Urinary bladder (tissue), 4 donors: ENCODE data around the gene IMPA2. TPM values are rescaled to one million over a fixed set of nuclear protein-coding genes. Genes with fewer than 3 reads are reported as not detected.
A peak's percentile ranks its signal among the peaks of the same experiment; 100 is the strongest.
"Not testable (repeated sequence)": the region's sequence is repeated elsewhere in the genome, so short reads cannot be mapped to it uniquely, and the experiment has no call there.

Experiments used
- DNase-seq: peaks from one replicate; pipeline ENCODE4 v3.0.0-alpha.2; 2015; ENCODE audit errors: extremely low spot score
- H3K27ac ChIP-seq: one replicate; pipeline ENCODE4 v1.5.1; 2013; ENCODE audit warnings: low read depth, mild to moderate bottlenecking, moderate library complexity
- H3K36me3 ChIP-seq: one replicate; pipeline ENCODE4 v1.6.1; 2013; ENCODE audit warnings: mild to moderate bottlenecking, moderate library complexity; ENCODE audit not compliant: insufficient read depth
- H3K4me1 ChIP-seq: one replicate; pipeline ENCODE4 v1.6.1; 2013; ENCODE audit warnings: mild to moderate bottlenecking, moderate library complexity; ENCODE audit not compliant: insufficient read depth
- H3K4me3 ChIP-seq: one replicate; pipeline ENCODE4 v1.5.1; 2013; ENCODE audit warnings: low read depth, low read length
- WGBS: extraction: QIAGEN DNeasy Blood & Tissue Kit; methylation state at CpG from one replicate; pipeline ENCODE4 v1.1.7; 2013; 5-methylcytosine and 5-hydroxymethylcytosine counted together
- polyA plus RNA-seq: library from polyadenylated mRNA; stranded (reverse); fragments of 200-250 nt; gene quantifications from one replicate; pipeline ENCODE4 v1.2.3, GENCODE V29; 2013
- total RNA-seq: library from RNA; depleted of rRNA; stranded (reverse); fragments of >200 nt; gene quantifications from one replicate; pipeline ENCODE4 v1.2.3, GENCODE V29; 2014
- donor health status: healthy with polysubstance abuse.
- donor health status: healthy.

The IMPA2 gene
- total and polyA plus RNA-seq, 2 donors: 38.2 to 111 TPM

- no peak for DNase-seq
- Histone ChIP-seq H3K27ac (no peak overlapping the region), H3K36me3 (no peaks in the 10 kb centered on the region), H3K4me1 (no peaks in the 10 kb centered on the region), H3K4me3 (peak overlapping the region; percentile 35)
- WGBS: 1% methylated on average over 74 of the region's 74 CpGs
Observed at GRCh38 chr18:12038639-12039539, 57.6 kb downstream of the IMPA2 start.

- not testable (repeated sequence) for H3K4me1 ChIP-seq, H3K27ac ChIP-seq, H3K4me3 ChIP-seq, DNase-seq, H3K36me3 ChIP-seq
- WGBS: 71% methylated on average over 6 of the region's 6 CpGs
Observed at GRCh38 chr18:12039540-12039930, 58.2 kb downstream of the IMPA2 start.

GRCh38 chr18:12041561-12041960 lies 60.3 kb downstream of the IMPA2 start:
- Histone ChIP-seq H3K36me3 (no peaks in the 10 kb centered on the region), H3K27ac (no peak overlapping the region), H3K4me3 (no peak overlapping the region), H3K4me1 (no peaks in the 10 kb centered on the region)
- no peak for DNase-seq
- 51% methylated on average over 5 of the region's 5 CpGs for WGBS

- no peak overlapping the region for H3K4me3 ChIP-seq
- WGBS: 74% methylated on average over 7 of the region's 7 CpGs
- no peaks in the 10 kb centered on the region for H3K4me1 ChIP-seq
- DNase-seq: no peak
- H3K27ac ChIP-seq: no peak overlapping the region
- H3K36me3 ChIP-seq: no peaks in the 10 kb centered on the region
Observed at GRCh38 chr18:12043811-12044210, 62.5 kb downstream of the IMPA2 start.

- Histone ChIP-seq H3K4me1 (no peaks in the 10 kb centered on the region), H3K4me3 (no peak overlapping the region), H3K36me3 (no peaks in the 10 kb centered on the region), H3K27ac (no peak overlapping the region)
- no peak for DNase-seq
- 70% methylated on average over 5 of the region's 5 CpGs for WGBS
Observed at GRCh38 chr18:12044591-12044990, 63.3 kb downstream of the IMPA2 start.

- 81% methylated on average over 15 of the region's 15 CpGs for WGBS
- no peak for DNase-seq
- H3K4me1 ChIP-seq: no peaks in the 10 kb centered on the region
Observed at GRCh38 chr18:12046046-12046750, 64.9 kb downstream of the IMPA2 start.

GRCh38 chr18:12046751-12047335 lies 65.5 kb downstream of the IMPA2 start:
- 86% methylated on average over 12 of the region's 12 CpGs for WGBS
- no peak for DNase-seq
- H3K36me3 ChIP-seq: no peaks in the 10 kb centered on the region
- no peak overlapping the region for H3K27ac ChIP-seq
- no peak overlapping the region for H3K4me3 ChIP-seq
- H3K4me1 ChIP-seq: no peaks in the 10 kb centered on the region

More at GRCh38 chr18:12046046-12046750, 64.9 kb downstream of the IMPA2 start:
- Histone ChIP-seq H3K4me3 (no peak overlapping the region), H3K36me3 (no peaks in the 10 kb centered on the region), H3K27ac (no peak overlapping the region)

- Histone ChIP-seq H3K36me3 (no peaks in the 10 kb centered on the region), H3K4me3 (no peak overlapping the region), H3K27ac (no peak overlapping the region), H3K4me1 (no peaks in the 10 kb centered on the region)
- no peak for DNase-seq
- WGBS: 91% methylated on average over 20 of the region's 20 CpGs
Observed at GRCh38 chr18:12048010-12048826, 66.9 kb downstream of the IMPA2 start.

GRCh38 chr18:12048827-12049175 lies 67.5 kb downstream of the IMPA2 start:
- 72% methylated on average over 2 of the region's 2 CpGs for WGBS
- H3K4me1 ChIP-seq: no peaks in the 10 kb centered on the region
- no peak overlapping the region for H3K27ac ChIP-seq
- no peak overlapping the region for H3K4me3 ChIP-seq
- no peaks in the 10 kb centered on the region for H3K36me3 ChIP-seq
- no peak for DNase-seq

GRCh38 chr18:12049978-12050811 lies 68.9 kb downstream of the IMPA2 start:
- Histone ChIP-seq H3K4me3 (no peak overlapping the region), H3K36me3 (no peaks in the 10 kb centered on the region), H3K4me1 (no peaks in the 10 kb centered on the region), H3K27ac (no peak overlapping the region)
- whole genome bisulfite sequencing: 67% methylated on average over 9 of the region's 9 CpGs
- DNase-seq: no peak

- no peak overlapping the region for H3K4me3 ChIP-seq
- no peak for DNase-seq
- no peaks in the 10 kb centered on the region for H3K4me1 ChIP-seq
- H3K27ac ChIP-seq: no peak overlapping the region
- no peaks in the 10 kb centered on the region for H3K36me3 ChIP-seq
- WGBS: 74% methylated on average over 3 of the region's 3 CpGs
Observed at GRCh38 chr18:12052866-12053265, 71.6 kb downstream of the IMPA2 start.

GRCh38 chr18:12053289-12053688 lies 72.0 kb downstream of the IMPA2 start:
- WGBS: 28% methylated on average over 2 of the region's 2 CpGs

More at GRCh38 chr18:12053289-12053688, 72.0 kb downstream of the IMPA2 start:
- no peak overlapping the region for H3K27ac ChIP-seq
- H3K4me3 ChIP-seq: no peak overlapping the region
- no peaks in the 10 kb centered on the region for H3K4me1 ChIP-seq
- H3K36me3 ChIP-seq: no peaks in the 10 kb centered on the region
- no peak for DNase-seq
